H1 (cell line): ENCODE measurements around the gene HSD17B8. TPM values are rescaled to one million over a fixed set of nuclear protein-coding genes. Genes with fewer than 3 reads are reported as not detected.

Source experiments
- EGR1 ChIP-seq: IDR thresholded peaks from 2 replicates; pipeline ENCODE4 v1.6.1; 2011; ENCODE audit warnings: low read depth, low read length, borderline replicate concordance
- HDAC6 ChIP-seq: IDR thresholded peaks from one replicate; pipeline ENCODE4 v1.7.1; 2012; ENCODE audit warnings: low read depth, mild to moderate bottlenecking, inconsistent platforms, low read length, moderate library complexity
- TAF7 ChIP-seq: optimal IDR thresholded peaks from 2 replicates; pipeline ENCODE3; 2011; ENCODE audit warnings: low read depth, mild to moderate bottlenecking, inconsistent platforms, low read length, moderate library complexity, borderline replicate concordance
- polyA plus RNA-seq, 7 experiments: library from polyadenylated mRNA; depleted of rRNA in 3 of 7; stranded (reverse) in 5 of 7; unstranded in 2 of 7; fragments of >200 nt in 5 of 7; fragments of 200-250 nt in 2 of 7; gene quantifications; 1 replicate in 5 of 7; 2 replicates in 1 of 7; 4 replicates in 1 of 7; pipeline versions ENCODE4 v1.2.1 to v1.2.3, GENCODE V29; 2011 to 2013; ENCODE audit warnings: missing spikeins in 2 of 7, mixed read lengths in 2 of 7
- total RNA-seq: library from RNA; stranded (reverse); fragmentation: NEBNext Ultra II Directional; extraction: Animal tissue kit (Norgen Biotek cat#: 25700); gene quantifications from 2 replicates; pipeline ENCODE4 v1.2.1, GENCODE V29; 2021

Gene HSD17B8
- total and polyA plus RNA-seq, 2 of the 8 experiments (the other 6 are each of a cell fraction or from before 2014, with no cell fraction given): 3.3 to 17.1 TPM

- TF ChIP-seq TAF7: no peak
- no peak for TF ChIP-seq HDAC6
- no peak for TF ChIP-seq EGR1
Measured at GRCh38 chr6:33195304-33196165, 8.9 kb upstream of the HSD17B8 start (continued).
